ENCODE results near the gene COL23A1. TPM values are rescaled to one million over a fixed set of nuclear protein-coding genes. Genes with fewer than 3 reads are reported as not detected.
"Not testable (repeated sequence)": the region's sequence is repeated elsewhere in the genome, so short reads cannot be mapped to it uniquely, and the experiment has no call there.

The COL23A1 gene
- total RNA-seq, 1 donor from 2014 or later: 75.2 TPM

DNA sequence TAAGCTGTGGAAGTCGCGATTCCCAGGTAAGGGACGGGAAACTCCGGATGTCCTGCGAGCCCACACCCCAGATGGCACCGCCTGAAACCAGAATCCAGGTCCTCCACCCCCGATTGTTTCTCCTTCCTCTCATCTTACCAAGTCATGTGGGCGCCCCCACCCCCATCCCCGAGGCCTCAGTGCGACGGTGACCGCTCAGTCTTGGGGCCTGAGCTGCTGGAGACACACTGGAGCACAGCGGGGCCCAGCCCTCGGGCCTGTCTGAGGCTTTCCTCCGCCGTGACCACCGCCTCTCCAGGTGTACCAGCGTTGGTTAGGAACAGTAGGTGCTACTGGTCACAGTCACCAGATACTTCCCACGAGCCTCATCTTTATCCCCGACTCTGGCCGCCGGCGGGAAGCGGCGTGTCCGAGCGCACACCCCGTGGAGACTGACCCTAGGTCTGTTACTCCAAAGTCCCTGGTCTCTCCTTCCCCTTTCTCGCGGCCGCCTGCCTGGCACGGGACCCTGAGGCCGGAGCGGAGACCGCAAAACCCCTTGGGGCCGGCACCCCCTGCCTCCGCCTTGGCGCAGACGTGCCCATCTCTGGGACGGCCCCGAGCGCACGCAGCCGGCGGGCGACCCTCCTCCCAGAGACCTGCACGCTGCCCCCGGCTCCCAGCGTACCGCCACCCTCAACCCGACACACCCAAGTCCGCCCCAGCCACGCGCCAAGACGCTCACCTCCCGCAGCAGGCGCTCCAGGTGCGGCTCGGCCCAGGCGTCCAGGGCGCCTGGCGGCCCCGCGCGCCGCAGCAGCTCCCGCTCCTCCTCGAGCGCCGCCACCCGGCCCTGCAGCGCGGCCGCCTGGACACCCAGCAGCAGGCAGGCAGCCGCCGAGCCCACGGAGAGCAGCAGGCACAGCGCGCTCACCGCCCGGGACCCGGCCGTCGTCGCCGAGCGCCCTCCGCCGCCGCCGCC is 733 bp downstream of the COL23A1 start:
- peaks cover 41% of the 10 kb centered on the region for H3K4me1 Mint-ChIP-seq (ENCODE audit: unreplicated experiment)
- peaks cover 18% of the 10 kb centered on the region for H3K36me3 Mint-ChIP-seq (ENCODE audit: low read depth, unreplicated experiment)
- H3K27me3 Mint-ChIP-seq (ENCODE audit: unreplicated experiment): peaks cover 21% of the 10 kb centered on the region
- H3K27ac Mint-ChIP-seq (ENCODE audit: unreplicated experiment): no peak overlapping the region
- peak overlapping the region; percentile 92 for H3K4me3 Mint-ChIP-seq (ENCODE audit: unreplicated experiment)
- peak; percentile 68 for DNase-seq (ENCODE audit: low spot score)
- TF ChIP-seq, protein P1, sequence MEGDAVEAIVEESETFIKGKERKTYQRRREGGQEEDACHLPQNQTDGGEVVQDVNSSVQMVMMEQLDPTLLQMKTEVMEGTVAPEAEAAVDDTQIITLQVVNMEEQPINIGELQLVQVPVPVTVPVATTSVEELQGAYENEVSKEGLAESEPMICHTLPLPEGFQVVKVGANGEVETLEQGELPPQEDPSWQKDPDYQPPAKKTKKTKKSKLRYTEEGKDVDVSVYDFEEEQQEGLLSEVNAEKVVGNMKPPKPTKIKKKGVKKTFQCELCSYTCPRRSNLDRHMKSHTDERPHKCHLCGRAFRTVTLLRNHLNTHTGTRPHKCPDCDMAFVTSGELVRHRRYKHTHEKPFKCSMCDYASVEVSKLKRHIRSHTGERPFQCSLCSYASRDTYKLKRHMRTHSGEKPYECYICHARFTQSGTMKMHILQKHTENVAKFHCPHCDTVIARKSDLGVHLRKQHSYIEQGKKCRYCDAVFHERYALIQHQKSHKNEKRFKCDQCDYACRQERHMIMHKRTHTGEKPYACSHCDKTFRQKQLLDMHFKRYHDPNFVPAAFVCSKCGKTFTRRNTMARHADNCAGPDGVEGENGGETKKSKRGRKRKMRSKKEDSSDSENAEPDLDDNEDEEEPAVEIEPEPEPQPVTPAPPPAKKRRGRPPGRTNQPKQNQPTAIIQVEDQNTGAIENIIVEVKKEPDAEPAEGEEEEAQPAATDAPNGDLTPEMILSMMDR (IDR thresholded peaks at IDR 0.05; ENCODE audit: unreplicated experiment): no peak
- H3K9me3 Mint-ChIP-seq (ENCODE audit: unreplicated experiment): no peaks in the 10 kb centered on the region

DNA sequence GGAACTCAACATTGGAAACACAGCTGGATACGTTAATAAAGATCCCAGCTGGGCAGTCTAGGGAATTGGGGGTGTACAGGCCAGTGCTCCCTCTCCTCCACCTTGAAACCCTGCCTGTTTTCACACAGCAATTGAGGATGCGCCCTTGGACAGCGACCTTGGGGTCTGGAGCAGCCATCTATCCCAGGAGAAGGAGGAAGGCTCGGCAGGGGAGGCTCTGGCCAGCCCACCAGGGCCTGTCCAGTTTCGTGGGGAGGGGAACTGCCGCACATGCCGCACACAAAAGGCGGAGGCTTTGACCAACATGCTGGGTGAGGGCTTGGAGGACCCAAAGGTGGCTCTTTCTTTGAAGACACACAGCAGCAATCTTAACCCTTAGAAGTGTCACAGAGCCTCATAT is 1.4 kb downstream of the COL23A1 start:
- H3K27ac Mint-ChIP-seq (ENCODE audit: unreplicated experiment): no peak overlapping the region
- TF ChIP-seq, protein P1 (IDR thresholded peaks at IDR 0.05; ENCODE audit: unreplicated experiment): no peak

DNA sequence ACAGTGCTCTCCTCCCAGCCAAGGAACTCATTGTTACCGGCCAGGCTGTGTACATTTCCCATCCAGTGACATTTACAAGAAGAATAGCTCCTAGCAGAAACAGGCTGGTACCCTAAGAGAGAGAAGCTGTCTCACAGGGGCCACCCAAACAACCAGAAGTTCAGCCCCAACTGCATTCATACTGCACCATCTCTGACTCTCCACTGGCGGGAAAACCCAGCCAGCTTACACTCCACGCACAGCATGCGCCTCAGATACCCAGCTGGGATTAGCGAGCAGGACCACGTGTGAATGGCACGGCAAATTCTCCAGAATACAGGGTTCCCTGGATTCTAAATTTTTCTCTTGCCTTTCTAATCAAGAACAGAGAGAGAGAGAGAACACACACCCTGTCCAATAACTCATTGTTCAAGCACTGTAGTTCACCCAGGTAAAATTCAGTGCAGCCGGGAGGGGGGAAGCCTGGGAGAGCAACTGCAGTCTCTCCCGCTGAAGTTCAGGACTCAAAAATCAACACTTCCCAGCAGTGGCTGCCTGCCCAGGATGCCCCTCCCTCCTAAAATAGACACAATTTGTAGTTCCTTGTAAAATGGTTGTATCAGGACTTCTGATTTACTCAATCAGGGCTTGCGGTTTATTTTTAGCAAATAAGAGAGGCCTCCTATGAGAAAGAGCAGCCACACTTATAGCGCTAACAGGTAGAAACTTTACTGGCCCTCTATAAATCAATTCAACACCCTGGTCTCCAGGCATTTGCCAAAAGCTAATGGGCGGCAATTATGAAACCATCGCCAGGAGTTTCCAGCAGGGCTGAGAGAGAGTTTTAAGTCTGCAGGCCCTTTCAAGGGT is 2.2 kb downstream of the COL23A1 start:
- H3K27me3 Mint-ChIP-seq (ENCODE audit: unreplicated experiment): peaks cover 25% of the 10 kb centered on the region

More for the DNA sequence above, 1.4 kb downstream of the COL23A1 start:
- no peak for DNase-seq (ENCODE audit: low spot score)
- Mint-ChIP-seq H3K36me3 (ENCODE audit: low read depth, unreplicated experiment) (peaks cover 11% of the 10 kb centered on the region), H3K4me3 (ENCODE audit: unreplicated experiment) (peak overlapping the region; percentile 92), H3K9me3 (ENCODE audit: unreplicated experiment) (no peaks in the 10 kb centered on the region), H3K4me1 (ENCODE audit: unreplicated experiment) (peaks cover 41% of the 10 kb centered on the region), H3K27me3 (ENCODE audit: unreplicated experiment) (peaks cover 21% of the 10 kb centered on the region)

DNA sequence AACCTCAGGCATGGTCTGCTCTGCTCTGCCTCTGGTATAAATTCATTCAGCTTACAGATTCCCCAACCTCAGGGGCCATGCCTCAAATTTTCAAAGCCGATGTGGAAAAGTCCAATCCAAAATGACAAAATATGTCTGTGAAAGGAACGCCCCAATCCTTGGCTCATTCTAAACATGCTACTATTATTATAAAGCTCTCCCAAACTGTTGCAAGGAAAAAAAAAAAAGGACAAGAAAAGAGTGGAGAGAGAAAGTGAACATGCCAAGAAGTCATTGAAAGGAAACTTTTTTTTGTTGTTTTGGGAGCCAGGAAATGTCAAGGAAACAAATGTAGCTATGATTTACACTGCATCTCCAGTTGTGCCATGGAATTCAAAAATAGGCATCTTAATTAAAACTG is 3.8 kb downstream of the COL23A1 start:
- peaks cover 11% of the 10 kb centered on the region for H3K36me3 Mint-ChIP-seq (ENCODE audit: low read depth, unreplicated experiment)
- peaks cover 36% of the 10 kb centered on the region for H3K4me1 Mint-ChIP-seq (ENCODE audit: unreplicated experiment)
- H3K9me3 Mint-ChIP-seq (ENCODE audit: unreplicated experiment): no peaks in the 10 kb centered on the region
- no peak for DNase-seq (ENCODE audit: low spot score)
- no peak overlapping the region for H3K4me3 Mint-ChIP-seq (ENCODE audit: unreplicated experiment)
- TF ChIP-seq, protein P1 (IDR thresholded peaks at IDR 0.05; ENCODE audit: unreplicated experiment): no peak
- H3K27me3 Mint-ChIP-seq (ENCODE audit: unreplicated experiment): peaks cover 31% of the 10 kb centered on the region
- H3K27ac Mint-ChIP-seq (ENCODE audit: unreplicated experiment): no peak overlapping the region

More for the DNA sequence above, 2.2 kb downstream of the COL23A1 start:
- no peak for DNase-seq (ENCODE audit: low spot score)
- peaks cover 41% of the 10 kb centered on the region for H3K4me1 Mint-ChIP-seq (ENCODE audit: unreplicated experiment)
- TF ChIP-seq, protein P1 (IDR thresholded peaks at IDR 0.05; ENCODE audit: unreplicated experiment): no peak
- peak overlapping the region; percentile 92 for H3K4me3 Mint-ChIP-seq (ENCODE audit: unreplicated experiment)
- H3K36me3 Mint-ChIP-seq (ENCODE audit: low read depth, unreplicated experiment): peaks cover 11% of the 10 kb centered on the region
- no peak overlapping the region for H3K27ac Mint-ChIP-seq (ENCODE audit: unreplicated experiment)
- no peaks in the 10 kb centered on the region for H3K9me3 Mint-ChIP-seq (ENCODE audit: unreplicated experiment)

DNA sequence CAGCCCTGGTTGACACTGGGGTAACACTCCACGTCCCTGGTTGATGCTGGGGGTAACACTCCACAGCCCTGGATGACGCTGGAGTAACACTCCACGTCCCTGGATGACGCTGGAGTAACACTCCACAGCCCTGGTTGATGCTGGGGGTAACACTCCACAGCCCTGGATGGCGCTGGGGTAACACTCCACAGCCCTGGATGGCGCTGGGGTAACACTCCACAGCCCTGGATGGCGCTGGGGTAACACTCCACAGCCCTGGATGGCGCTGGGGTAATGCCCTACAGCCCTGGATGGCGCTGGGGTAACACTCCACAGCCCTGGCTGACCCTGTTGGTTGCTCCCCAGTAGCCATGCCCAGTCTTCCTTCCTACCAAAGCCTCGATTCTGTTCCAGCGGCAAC is 4.8 kb downstream of the COL23A1 start:
- H3K4me1 Mint-ChIP-seq (ENCODE audit: unreplicated experiment): peaks cover 27% of the 10 kb centered on the region
- H3K27me3 Mint-ChIP-seq (ENCODE audit: unreplicated experiment): peaks cover 24% of the 10 kb centered on the region
- H3K27ac Mint-ChIP-seq (ENCODE audit: unreplicated experiment); H3K9me3 Mint-ChIP-seq (ENCODE audit: unreplicated experiment); H3K4me3 Mint-ChIP-seq (ENCODE audit: unreplicated experiment); H3K36me3 Mint-ChIP-seq (ENCODE audit: low read depth, unreplicated experiment): not testable (repeated sequence)
- peak; percentile 33 for DNase-seq (ENCODE audit: low spot score)
